PC-3 (cell line): ENCODE data around the gene SCGB1C1. TPM values are rescaled to one million over a fixed set of nuclear protein-coding genes. Genes with fewer than 3 reads are reported as not detected.

Experiments used
- ATAC-seq: fragments of 200-7000 bp; cut with Tn5 transposase; 2 replicates; pipeline ENCODE4 v1.9.1; 2020; ENCODE audit warnings: mild to moderate bottlenecking, moderate library complexity
- BruUV-seq: library from RNA; stranded (reverse); fragments of 400-500 nt; replicated peaks from 2 replicates; lab custom pipeline; 2021; lab: Mats Ljungman, UMichigan
- CTCF ChIA-PET: fragments of 300-600 bp; sonication (Branson Sonifier 250); formaldehyde crosslinking; loops from one replicate; lab custom pipeline; 2022; ENCODE audit warnings: antibody characterized with exemption; lab: Charles Lee
- POLR2A ChIA-PET: fragments of 300-600 bp; sonication (Branson Sonifier 250); formaldehyde crosslinking; loops from one replicate; lab custom pipeline; 2022; ENCODE audit warnings: antibody characterized with exemption; ENCODE audit not compliant: unreplicated experiment; lab: Charles Lee
- DNase-seq: peaks from one replicate; pipeline ENCODE4 v3.0.0-alpha.2; 2015
- H2AFZ ChIP-seq: fragments of 300-600 bp; sonication (generic); 2 replicates; pipeline ENCODE4 v1.6.0; 2016; ENCODE audit warnings: antibody characterized with exemption, low read length
- H3F3A ChIP-seq: fragments of 300-600 bp; sonication (generic); one replicate; pipeline ENCODE4 v1.6.0; 2017; ENCODE audit warnings: antibody characterized with exemption, low read length, control low read depth, mild to moderate bottlenecking; ENCODE audit not compliant: unreplicated experiment
- H3K27ac ChIP-seq: fragments of 300-600 bp; sonication (generic); 2 replicates; pipeline ENCODE4 v1.5.1; 2016; ENCODE audit warnings: mild to moderate bottlenecking, low read length
- H3K27me3 ChIP-seq: fragments of 300-600 bp; sonication (generic); 2 replicates; pipeline ENCODE4 v1.6.1; 2016; ENCODE audit warnings: low read length, mixed read lengths
- H3K36me3 ChIP-seq: fragments of 300-600 bp; sonication (generic); 2 replicates; pipeline ENCODE4 v1.6.1; 2016; ENCODE audit warnings: low read depth, mixed run types, low read length, mixed read lengths
- H3K4me1 ChIP-seq: fragments of 300-600 bp; sonication (generic); 2 replicates; pipeline ENCODE4 v1.5.1; 2016; ENCODE audit warnings: low read length; ENCODE audit not compliant: insufficient read depth
- H3K4me2 ChIP-seq: fragments of 300-600 bp; sonication (generic); 2 replicates; pipeline ENCODE4 v1.6.0; 2016; ENCODE audit warnings: low read length
- H3K4me3 ChIP-seq: fragments of 300-600 bp; sonication (generic); 2 replicates; pipeline ENCODE4 v1.5.1; 2016; ENCODE audit warnings: mild to moderate bottlenecking, low read length, mixed read lengths
- H3K79me2 ChIP-seq: fragments of 300-600 bp; sonication (generic); 2 replicates; pipeline ENCODE4 v1.6.1; 2017; ENCODE audit warnings: low read length, mixed read lengths
- H3K9ac ChIP-seq: fragments of 300-600 bp; sonication (generic); 2 replicates; pipeline ENCODE4 v1.6.0; 2016; ENCODE audit warnings: mild to moderate bottlenecking, low read length
- H3K9me2 ChIP-seq: fragments of 300-600 bp; sonication (generic); replicated peaks from 2 replicates; pipeline ENCODE4 v1.6.1; 2016; ENCODE audit warnings: mixed run types, low read length, mixed read lengths
- H3K9me3 ChIP-seq: fragments of 300-600 bp; sonication (generic); 2 replicates; pipeline ENCODE4 v1.6.1; 2016; ENCODE audit warnings: low read length, mixed read lengths
- H4K20me1 ChIP-seq: fragments of 300-600 bp; sonication (generic); 2 replicates; pipeline ENCODE4 v1.6.1; 2016; ENCODE audit warnings: low read length, mixed read lengths
- EZH2 ChIP-seq: fragments of 300-600 bp; sonication (generic); IDR thresholded peaks from one replicate; pipeline ENCODE4 v1.6.1; 2017; ENCODE audit warnings: antibody characterized with exemption, mild to moderate bottlenecking, low read length; ENCODE audit not compliant: unreplicated experiment
- EZH2phosphoT487 ChIP-seq: fragments of 300-600 bp; sonication (generic); IDR thresholded peaks from 2 replicates; pipeline ENCODE4 v1.6.1; 2018; ENCODE audit warnings: mild to moderate bottlenecking, antibody characterized with exemption, low read length, borderline replicate concordance
- intact Hi-C: fragments of 100-400 bp; cut with micrococcal nuclease; formaldehyde crosslinking; loops from 2 replicates; pipeline ENCODE4 v1.9.0; 2023
- total RNA-seq: library from RNA; depleted of rRNA; stranded (reverse); fragments of >200 nt; gene quantifications from 2 replicates; pipeline ENCODE4 v1.2.3, GENCODE V29; 2014
- TF ChIP-seq, protein P1 (sequence below): fragments of 300-600 bp; sonication (generic); conservative IDR thresholded peaks from 2 replicates; pipeline ENCODE4 v1.5.1; 2017; ENCODE audit warnings: antibody characterized with exemption, low read depth, mild to moderate bottlenecking, low read length

SCGB1C1 gene
- total RNA-seq, 1 experiment from 2014 or later, result not detected

DNA sequence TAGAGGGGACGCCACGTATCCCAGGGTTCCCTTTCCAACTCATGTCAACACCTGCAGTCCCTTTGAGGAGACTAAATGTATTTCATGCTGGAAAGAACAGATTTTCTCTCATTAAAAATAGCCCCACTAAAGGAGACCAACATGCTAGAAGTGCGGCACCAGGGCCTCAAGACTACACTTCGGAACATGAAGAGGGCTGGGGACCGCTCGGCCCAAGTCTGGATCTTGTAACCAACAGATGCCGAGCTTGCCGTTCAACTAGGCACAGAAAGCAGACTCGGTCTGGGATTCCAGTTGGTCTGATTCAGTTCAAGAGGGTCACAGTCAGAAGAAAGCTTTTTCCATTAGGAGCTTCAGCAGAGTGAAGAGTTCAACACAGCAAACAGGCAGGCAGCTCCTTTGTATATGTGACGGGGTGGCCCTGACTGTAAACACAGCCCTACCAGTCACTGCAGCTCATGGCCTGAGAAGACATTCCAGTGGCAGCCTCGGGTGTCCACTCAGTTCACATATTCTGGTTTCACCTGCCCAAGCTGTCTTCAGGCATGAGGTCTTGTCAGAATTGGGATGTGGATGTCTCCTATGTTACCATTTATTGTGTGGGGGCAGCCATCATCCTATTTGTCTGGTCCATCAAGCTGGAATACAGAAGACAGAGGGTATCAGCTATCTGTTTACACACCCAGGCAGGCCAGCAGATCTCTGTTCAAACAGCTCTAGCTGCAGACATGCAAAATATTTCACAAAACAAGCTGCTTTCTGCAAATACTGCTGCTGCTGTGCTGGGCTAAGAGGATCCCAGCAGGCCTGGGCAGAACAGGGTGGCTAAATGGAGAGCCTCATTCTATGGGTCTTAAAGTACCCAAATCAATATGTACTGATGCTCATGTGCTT lies 23.4 kb downstream of the SCGB1C1 start:
- ChIA-PET POLR2A (interaction anchor here (0.6 kb wide), 2 partner anchors 9 to 67 kb away, joined by 4 to 9 read pairs; partner anchors contain the start of genes BET1L and RIC8A), CTCF (interaction anchor here (0.6 kb wide), 1 partner anchor 9 kb away, joined by 3 read pairs; the partner anchor contains the start of genes BET1L and RIC8A)
- DNase-seq (no peak), ATAC-seq (0 out of 2 replicates have a peak, but pooled peaks have one; percentile 10)
- Histone ChIP-seq H4K20me1 (no peaks in the 10 kb centered on the region), H3K9me3 (no peaks in the 10 kb centered on the region), H3K4me3 (no peak overlapping the region), H3K4me1 (no peaks in the 10 kb centered on the region), H2AFZ (no peak overlapping the region), H3F3A (no peaks in the 10 kb centered on the region), H3K27ac (no peak overlapping the region), H3K79me2 (peaks cover 2% of the 10 kb centered on the region), H3K9me2 (no peaks in the 10 kb centered on the region), H3K4me2 (no peak overlapping the region), H3K36me3 (peaks cover 28% of the 10 kb centered on the region), H3K9ac (no peak overlapping the region), H3K27me3 (no peaks in the 10 kb centered on the region)
- no TSS peak for BruUV-seq
- TF ChIP-seq, protein P1, sequence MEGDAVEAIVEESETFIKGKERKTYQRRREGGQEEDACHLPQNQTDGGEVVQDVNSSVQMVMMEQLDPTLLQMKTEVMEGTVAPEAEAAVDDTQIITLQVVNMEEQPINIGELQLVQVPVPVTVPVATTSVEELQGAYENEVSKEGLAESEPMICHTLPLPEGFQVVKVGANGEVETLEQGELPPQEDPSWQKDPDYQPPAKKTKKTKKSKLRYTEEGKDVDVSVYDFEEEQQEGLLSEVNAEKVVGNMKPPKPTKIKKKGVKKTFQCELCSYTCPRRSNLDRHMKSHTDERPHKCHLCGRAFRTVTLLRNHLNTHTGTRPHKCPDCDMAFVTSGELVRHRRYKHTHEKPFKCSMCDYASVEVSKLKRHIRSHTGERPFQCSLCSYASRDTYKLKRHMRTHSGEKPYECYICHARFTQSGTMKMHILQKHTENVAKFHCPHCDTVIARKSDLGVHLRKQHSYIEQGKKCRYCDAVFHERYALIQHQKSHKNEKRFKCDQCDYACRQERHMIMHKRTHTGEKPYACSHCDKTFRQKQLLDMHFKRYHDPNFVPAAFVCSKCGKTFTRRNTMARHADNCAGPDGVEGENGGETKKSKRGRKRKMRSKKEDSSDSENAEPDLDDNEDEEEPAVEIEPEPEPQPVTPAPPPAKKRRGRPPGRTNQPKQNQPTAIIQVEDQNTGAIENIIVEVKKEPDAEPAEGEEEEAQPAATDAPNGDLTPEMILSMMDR, result no peak
- no peak for TF ChIP-seq EZH2phosphoT487
- TF ChIP-seq EZH2, result no peak
- intact Hi-C loops, result no loop called here

DNA sequence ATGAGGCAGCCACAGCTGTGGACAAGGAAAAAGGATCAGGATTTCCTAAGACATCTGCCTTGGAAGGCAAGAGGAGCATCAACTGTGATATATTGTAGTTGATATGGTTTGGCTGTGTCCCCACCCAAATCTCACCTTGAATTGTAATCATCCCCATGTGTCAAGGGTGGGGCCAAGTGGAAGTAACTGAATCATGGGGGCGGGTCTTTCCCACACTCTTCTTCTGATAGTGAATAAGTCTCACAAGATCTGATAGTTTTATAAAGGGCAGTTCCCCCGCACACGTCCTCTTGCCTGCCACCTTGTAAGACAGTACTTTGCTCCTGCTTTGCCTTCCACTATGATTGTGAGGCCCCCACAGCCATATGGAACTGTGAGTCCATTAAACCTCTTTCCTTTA lies 24.8 kb downstream of the SCGB1C1 start:
- H3K79me2 ChIP-seq, result no peaks in the 10 kb centered on the region
- POLR2A ChIA-PET, result no interaction called here
- H4K20me1 ChIP-seq, result no peaks in the 10 kb centered on the region
- no peak overlapping the region for H3K9ac ChIP-seq
- BruUV-seq, result no TSS peak
- no peak overlapping the region for H2AFZ ChIP-seq
- H3K9me3 ChIP-seq, result no peaks in the 10 kb centered on the region
- peaks cover 14% of the 10 kb centered on the region for H3K36me3 ChIP-seq
- H3K4me2 ChIP-seq, result no peak overlapping the region
- TF ChIP-seq, protein P1, result no peak
- no peak for TF ChIP-seq EZH2phosphoT487
- no peak for TF ChIP-seq EZH2
- CTCF ChIA-PET, result no interaction called here
- no peaks in the 10 kb centered on the region for H3K9me2 ChIP-seq
- no peaks in the 10 kb centered on the region for H3K27me3 ChIP-seq
- intact Hi-C loops, result no loop called here
- H3K4me3 ChIP-seq, result no peak overlapping the region
- DNase-seq, result no peak
- no peaks in the 10 kb centered on the region for H3F3A ChIP-seq
- no peak for ATAC-seq
- H3K4me1 ChIP-seq, result no peaks in the 10 kb centered on the region
- no peak overlapping the region for H3K27ac ChIP-seq
